Fibroblast of villous mesenchyme (primary cell): ENCODE results near the gene SOS1. TPM values are rescaled to one million over a fixed set of nuclear protein-coding genes. Genes with fewer than 3 reads are reported as not detected.
A peak's percentile ranks its signal among the peaks of the same experiment; 100 is the strongest.

Experiments
- DNase-seq: peaks from one replicate; pipeline ENCODE4 v3.0.0-alpha.2; 2010; ENCODE audit warnings: low read depth
- H3K4me3 ChIP-seq: 2 replicates; pipeline ENCODE4 v1.5.1; 2011; ENCODE audit warnings: low read depth, mild to moderate bottlenecking, low read length
- total RNA-seq: library from RNA; depleted of rRNA; stranded (reverse); fragments of >200 nt; gene quantifications from 2 replicates; pipeline ENCODE4 v1.2.3, GENCODE V29; 2012
- TF ChIP-seq, protein P1 (sequence below): IDR thresholded peaks from 2 replicates; pipeline ENCODE4 v1.5.1; 2012; ENCODE audit warnings: low read depth, mild to moderate bottlenecking, low read length; ENCODE audit not compliant: insufficient read depth

SOS1 gene
- total RNA-seq, 1 donor: 21.2 TPM

DNA sequence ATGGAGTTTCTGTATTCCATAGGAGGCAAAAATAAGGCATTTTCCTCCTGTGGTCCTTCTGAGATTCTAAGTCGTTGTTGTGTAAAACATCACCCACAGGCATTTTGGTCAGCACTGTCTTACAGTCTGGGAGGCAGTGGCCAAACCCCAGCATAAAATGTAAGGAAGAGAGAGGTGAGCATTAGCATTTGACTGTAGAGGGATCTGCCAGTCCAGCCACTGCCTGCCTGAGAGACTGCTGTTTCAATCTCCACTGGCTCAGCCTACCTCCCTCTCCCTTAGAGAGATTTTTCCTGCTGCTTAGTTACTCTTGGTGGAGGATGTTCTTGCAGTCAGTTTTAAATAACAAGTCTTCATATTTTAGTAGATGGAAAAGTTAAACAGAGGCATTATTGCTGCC is 154.2 kb downstream of the SOS1 start:
- H3K4me3 ChIP-seq: no peak overlapping the region
- TF ChIP-seq, protein P1, sequence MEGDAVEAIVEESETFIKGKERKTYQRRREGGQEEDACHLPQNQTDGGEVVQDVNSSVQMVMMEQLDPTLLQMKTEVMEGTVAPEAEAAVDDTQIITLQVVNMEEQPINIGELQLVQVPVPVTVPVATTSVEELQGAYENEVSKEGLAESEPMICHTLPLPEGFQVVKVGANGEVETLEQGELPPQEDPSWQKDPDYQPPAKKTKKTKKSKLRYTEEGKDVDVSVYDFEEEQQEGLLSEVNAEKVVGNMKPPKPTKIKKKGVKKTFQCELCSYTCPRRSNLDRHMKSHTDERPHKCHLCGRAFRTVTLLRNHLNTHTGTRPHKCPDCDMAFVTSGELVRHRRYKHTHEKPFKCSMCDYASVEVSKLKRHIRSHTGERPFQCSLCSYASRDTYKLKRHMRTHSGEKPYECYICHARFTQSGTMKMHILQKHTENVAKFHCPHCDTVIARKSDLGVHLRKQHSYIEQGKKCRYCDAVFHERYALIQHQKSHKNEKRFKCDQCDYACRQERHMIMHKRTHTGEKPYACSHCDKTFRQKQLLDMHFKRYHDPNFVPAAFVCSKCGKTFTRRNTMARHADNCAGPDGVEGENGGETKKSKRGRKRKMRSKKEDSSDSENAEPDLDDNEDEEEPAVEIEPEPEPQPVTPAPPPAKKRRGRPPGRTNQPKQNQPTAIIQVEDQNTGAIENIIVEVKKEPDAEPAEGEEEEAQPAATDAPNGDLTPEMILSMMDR: no peak
- DNase-seq: no peak

DNA sequence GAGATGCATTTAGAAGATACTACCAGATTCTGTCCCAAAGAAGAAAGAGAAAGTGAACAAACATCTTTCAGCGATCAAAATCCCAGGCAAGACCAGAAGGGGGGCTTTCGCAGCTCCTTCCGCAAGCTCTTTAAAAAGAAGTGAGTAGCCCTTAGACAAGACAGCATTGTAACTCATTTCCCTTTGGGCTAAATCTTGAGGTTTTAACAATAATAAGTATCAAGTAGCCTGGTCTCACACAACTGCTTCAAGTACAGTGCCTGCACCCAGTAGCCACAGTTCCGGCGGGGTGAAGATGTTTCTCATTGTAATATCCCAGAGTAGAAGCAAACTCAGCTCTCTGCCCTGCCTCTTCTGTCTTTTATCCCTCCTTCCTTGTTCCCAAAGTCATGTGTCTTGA is 154.8 kb downstream of the SOS1 start:
- no peak overlapping the region for H3K4me3 ChIP-seq
- TF ChIP-seq, protein P1: no peak
- DNase-seq: no peak

- TF ChIP-seq, protein P1: no peak
- peak overlapping the region; percentile 48 for H3K4me3 ChIP-seq
- no peak for DNase-seq
These were observed 160.1 kb downstream of the SOS1 start for GRCh38 chr2:38960609-38961320.

GRCh38 chr2:38959938-38960608 is 160.8 kb downstream of the SOS1 start:
- peak; percentile 84 for DNase-seq

DNA sequence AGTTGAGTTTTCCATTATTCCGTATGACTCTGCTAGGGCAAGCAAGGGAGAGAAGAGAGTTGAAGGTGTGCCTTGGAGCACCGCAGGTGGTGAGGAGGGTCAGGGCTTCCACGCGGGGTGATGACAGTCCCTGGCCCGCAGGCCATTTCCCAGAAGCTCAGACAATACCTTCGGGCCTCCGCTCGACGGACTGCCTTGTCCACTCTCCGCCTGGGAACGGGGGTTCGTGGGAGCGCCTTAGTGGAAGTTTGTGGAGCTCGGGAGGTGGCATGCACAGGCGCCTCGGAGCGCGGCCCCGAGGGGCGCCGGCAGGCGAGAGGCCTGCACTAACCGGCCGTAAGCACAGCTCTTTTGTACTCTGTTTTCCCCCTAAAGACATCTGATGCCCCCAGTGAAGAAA is 161.4 kb downstream of the SOS1 start:
- H3K4me3 ChIP-seq: no peak overlapping the region
- TF ChIP-seq, protein P1: no peak
- no peak for DNase-seq

More at GRCh38 chr2:38959938-38960608, 160.8 kb downstream of the SOS1 start:
- H3K4me3 ChIP-seq: peak overlapping the region; percentile 48
- TF ChIP-seq, protein P1: no peak

DNA sequence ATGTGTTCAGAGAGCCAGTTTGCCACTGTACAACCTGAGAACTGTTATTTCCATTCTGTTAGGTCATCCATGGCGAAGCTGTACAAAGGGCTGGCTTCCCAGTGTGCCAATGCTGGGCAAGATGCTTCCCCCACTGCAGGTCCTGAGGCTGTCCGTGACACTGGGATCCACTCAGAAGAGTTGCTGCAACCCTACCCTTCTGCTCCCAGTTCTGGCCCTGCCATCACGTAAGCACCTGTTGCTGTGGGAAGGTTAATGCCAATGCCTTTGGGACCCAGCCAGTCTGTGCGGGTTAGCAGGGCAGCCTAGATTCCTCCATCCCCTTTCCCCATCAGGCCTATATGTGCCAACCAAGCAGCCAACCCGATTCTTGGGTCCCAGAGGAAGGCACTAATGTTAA is 162.9 kb downstream of the SOS1 start:
- no peak overlapping the region for H3K4me3 ChIP-seq
- TF ChIP-seq, protein P1: no peak
- DNase-seq: no peak
